Nephron (organoid): ENCODE results near the gene THSD4.

ENCODE experiments used
- H3K27ac Mint-ChIP-seq, 3 experiments: 2 replicates each; pipeline ENCODE4 v1.8.0; 2020; ENCODE audit warnings: mixed read lengths in 3 of 3, mild to moderate bottlenecking in 2 of 3, moderate library complexity in 1 of 3
- H3K27me3 Mint-ChIP-seq: 2 replicates; pipeline ENCODE4 v1.8.0; 2021; ENCODE audit warnings: low read depth, mild to moderate bottlenecking, moderate library complexity, mixed read lengths
- H3K36me3 Mint-ChIP-seq: 2 replicates; pipeline ENCODE4 v1.8.0; 2020; ENCODE audit warnings: low read depth, mixed read lengths
- H3K4me1 Mint-ChIP-seq: 2 replicates; pipeline ENCODE4 v1.8.0; 2020; ENCODE audit warnings: mixed read lengths
- H3K4me3 Mint-ChIP-seq, 3 experiments: 2 replicates each; pipeline ENCODE4 v1.8.0; 2020; ENCODE audit warnings: mild to moderate bottlenecking in 3 of 3, mixed read lengths in 3 of 3, moderate library complexity in 2 of 3
- H3K9me3 Mint-ChIP-seq: 2 replicates; pipeline ENCODE4 v1.8.0; 2020; ENCODE audit warnings: mixed read lengths
- TF ChIP-seq, protein P1 (sequence below), 3 experiments: fragments of 200-600 bp; sonication (generic); IDR thresholded peaks; one replicate each; pipeline ENCODE4 v1.5.0; 2021; ENCODE audit warnings: antibody characterized with exemption in 3 of 3; ENCODE audit not compliant: unreplicated experiment in 3 of 3

Gene THSD4

DNA sequence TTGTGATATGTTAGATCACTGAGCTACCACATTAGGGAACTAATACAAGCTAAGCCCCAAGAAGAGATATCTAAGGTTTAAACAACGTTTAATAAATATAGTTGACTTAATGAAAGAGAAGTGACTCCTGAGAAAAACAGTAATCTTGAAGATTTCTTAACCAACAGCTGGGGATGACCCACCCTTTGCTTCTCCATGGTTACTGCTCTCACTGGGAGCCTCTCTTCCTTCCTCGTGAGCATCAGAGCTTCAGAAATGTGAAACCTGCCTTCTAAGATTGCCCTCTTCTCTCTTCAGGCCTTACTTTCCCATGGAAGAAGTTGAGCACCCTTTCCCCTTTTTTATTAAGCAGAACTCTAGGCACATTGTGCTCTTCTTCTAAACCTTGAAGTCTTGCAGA, 562.9 kb downstream of the THSD4 start:
- TF ChIP-seq, protein P1, sequence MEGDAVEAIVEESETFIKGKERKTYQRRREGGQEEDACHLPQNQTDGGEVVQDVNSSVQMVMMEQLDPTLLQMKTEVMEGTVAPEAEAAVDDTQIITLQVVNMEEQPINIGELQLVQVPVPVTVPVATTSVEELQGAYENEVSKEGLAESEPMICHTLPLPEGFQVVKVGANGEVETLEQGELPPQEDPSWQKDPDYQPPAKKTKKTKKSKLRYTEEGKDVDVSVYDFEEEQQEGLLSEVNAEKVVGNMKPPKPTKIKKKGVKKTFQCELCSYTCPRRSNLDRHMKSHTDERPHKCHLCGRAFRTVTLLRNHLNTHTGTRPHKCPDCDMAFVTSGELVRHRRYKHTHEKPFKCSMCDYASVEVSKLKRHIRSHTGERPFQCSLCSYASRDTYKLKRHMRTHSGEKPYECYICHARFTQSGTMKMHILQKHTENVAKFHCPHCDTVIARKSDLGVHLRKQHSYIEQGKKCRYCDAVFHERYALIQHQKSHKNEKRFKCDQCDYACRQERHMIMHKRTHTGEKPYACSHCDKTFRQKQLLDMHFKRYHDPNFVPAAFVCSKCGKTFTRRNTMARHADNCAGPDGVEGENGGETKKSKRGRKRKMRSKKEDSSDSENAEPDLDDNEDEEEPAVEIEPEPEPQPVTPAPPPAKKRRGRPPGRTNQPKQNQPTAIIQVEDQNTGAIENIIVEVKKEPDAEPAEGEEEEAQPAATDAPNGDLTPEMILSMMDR (IDR thresholded peaks at IDR 0.05; ENCODE audit: unreplicated experiment in 3 of 3) = no peak

GRCh38 chr15:71678605-71679004, 563.3 kb downstream of the THSD4 start:
- Mint-ChIP-seq H3K36me3 (no peaks in the 10 kb centered on the region), H3K4me1 (peaks cover 66% of the 10 kb centered on the region), H3K4me3 (no peak overlapping the region), H3K27me3 (no peaks in the 10 kb centered on the region), H3K27ac (peak overlapping the region in 2 of 3 experiments; percentile 43 to 83), H3K9me3 (no peaks in the 10 kb centered on the region)
- TF ChIP-seq, protein P1 (IDR thresholded peaks at IDR 0.05; ENCODE audit: unreplicated experiment in 3 of 3) = no peak

More for the DNA sequence above, 562.9 kb downstream of the THSD4 start:
- H3K27me3 Mint-ChIP-seq = no peaks in the 10 kb centered on the region
- no peaks in the 10 kb centered on the region for H3K36me3 Mint-ChIP-seq
- H3K27ac Mint-ChIP-seq = peak overlapping the region; percentile 43 to 83 (median 83)
- H3K9me3 Mint-ChIP-seq = no peaks in the 10 kb centered on the region
- peaks cover 62% of the 10 kb centered on the region for H3K4me1 Mint-ChIP-seq
- H3K4me3 Mint-ChIP-seq = peak overlapping the region in 2 of 3 experiments; percentile 22 to 47

GRCh38 chr15:71679223-71679792, 564.0 kb downstream of the THSD4 start:
- H3K27ac Mint-ChIP-seq = peak overlapping the region; percentile 54 to 83 (median 72)
- no peaks in the 10 kb centered on the region for H3K27me3 Mint-ChIP-seq
- no peaks in the 10 kb centered on the region for H3K36me3 Mint-ChIP-seq
- H3K4me3 Mint-ChIP-seq = no peak overlapping the region
- H3K4me1 Mint-ChIP-seq = peaks cover 66% of the 10 kb centered on the region
- H3K9me3 Mint-ChIP-seq = no peaks in the 10 kb centered on the region
- TF ChIP-seq, protein P1 (IDR thresholded peaks at IDR 0.05; ENCODE audit: unreplicated experiment in 3 of 3) = no peak

DNA sequence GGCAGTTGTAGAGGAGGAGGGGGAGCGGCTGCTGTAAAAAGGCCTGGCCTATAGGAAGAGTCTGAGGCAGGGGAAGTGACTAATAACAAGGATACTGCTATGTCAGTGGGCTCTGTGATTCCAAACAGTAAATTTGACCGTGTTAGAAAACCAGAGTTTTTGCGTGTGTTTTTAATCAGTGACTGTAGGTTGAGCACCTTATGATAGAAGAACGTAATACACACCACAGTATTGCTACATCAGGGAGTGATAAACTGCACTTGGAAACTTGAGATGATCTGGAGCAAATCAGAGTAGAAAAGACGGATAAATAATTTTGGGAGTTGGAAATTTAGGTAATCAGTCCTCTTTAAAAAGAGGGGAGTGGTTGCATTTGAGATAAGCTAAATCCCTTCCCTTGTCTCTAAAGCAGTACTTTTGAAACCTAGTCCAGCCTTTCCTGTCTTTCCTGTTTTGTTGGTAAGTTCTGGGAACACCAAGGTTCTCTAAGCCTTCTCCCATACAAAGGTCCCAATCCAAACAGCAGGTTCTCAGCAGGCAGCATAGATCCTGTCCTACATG, 564.6 kb downstream of the THSD4 start:
- Mint-ChIP-seq H3K4me3 (no peak overlapping the region), H3K27me3 (no peaks in the 10 kb centered on the region), H3K4me1 (peaks cover 65% of the 10 kb centered on the region), H3K27ac (peak overlapping the region; percentile 54 to 72 (median 66)), H3K9me3 (no peaks in the 10 kb centered on the region), H3K36me3 (no peaks in the 10 kb centered on the region)
- TF ChIP-seq, protein P1 (IDR thresholded peaks at IDR 0.05; ENCODE audit: unreplicated experiment in 3 of 3) = no peak

GRCh38 chr15:71682001-71682400, 566.7 kb downstream of the THSD4 start:
- peaks cover 63% of the 10 kb centered on the region for H3K4me1 Mint-ChIP-seq
- peaks cover 3% of the 10 kb centered on the region for H3K9me3 Mint-ChIP-seq
- H3K27me3 Mint-ChIP-seq = no peaks in the 10 kb centered on the region
- H3K27ac Mint-ChIP-seq = peak overlapping the region in 1 of 3 experiments; percentile 33
- TF ChIP-seq, protein P1 (IDR thresholded peaks at IDR 0.05; ENCODE audit: unreplicated experiment in 3 of 3) = no peak
- no peaks in the 10 kb centered on the region for H3K36me3 Mint-ChIP-seq
- no peak overlapping the region for H3K4me3 Mint-ChIP-seq
